ENCODE measurements around the gene OR1L6. TPM values are rescaled to one million over a fixed set of nuclear protein-coding genes. Genes with fewer than 3 reads are reported as not detected.

The OR1L6 gene
- polyA plus RNA-seq, 1 donor (not counting 4 experiments of a cell fraction or from before 2014, with no cell fraction given): not detected

GRCh38 chr9:122785269-122785668, 43.2 kb downstream of the OR1L6 start:
- Histone ChIP-seq H4K20me1 (ENCODE audit: control insufficient read depth, extremely low read depth, insufficient read depth, low read length) (no peaks in the 10 kb centered on the region), H3K4me3 (ENCODE audit: control insufficient read depth in 2 of 3, extremely low read depth in 1 of 3, insufficient read depth in 2 of 3, low read depth in 1 of 3, low read length in 3 of 3) (no peak overlapping the region), H3K9me3 (ENCODE audit: control insufficient read depth, low read depth, low read length) (no peaks in the 10 kb centered on the region), H3K4me1 (ENCODE audit: control insufficient read depth, extremely low read depth, insufficient read depth, low read length) (no peaks in the 10 kb centered on the region), H3K79me2 (ENCODE audit: control insufficient read depth, insufficient read depth, low read length) (no peaks in the 10 kb centered on the region), H3K9ac (ENCODE audit: control insufficient read depth, extremely low read depth, insufficient read depth, low read length) (no peak overlapping the region), H3K4me2 (ENCODE audit: control insufficient read depth, extremely low read depth, insufficient read depth, low read depth, low read length) (no peak overlapping the region), H2AFZ (ENCODE audit: control insufficient read depth, low read length) (no peak overlapping the region), H3K27ac (ENCODE audit: control insufficient read depth, insufficient read depth, low read length) (no peak overlapping the region), H3K27me3 (ENCODE audit: control insufficient read depth, extremely low read depth, insufficient read depth, low read length) (no peaks in the 10 kb centered on the region), H3K36me3 (ENCODE audit: control insufficient read depth in 2 of 2, extremely low read depth in 1 of 2, insufficient read depth in 2 of 2, low read length in 2 of 2) (no peaks in the 10 kb centered on the region), H3K9me1 (ENCODE audit: control insufficient read depth, extremely low read depth, insufficient read depth, low read length) (no peaks in the 10 kb centered on the region)
- dilution Hi-C loops (cut with MboI; ENCODE audit: extremely low pct_ligation_motif_present, low sequenced_read_pairs): no loop called here
- TF ChIP-seq EZH2 (IDR thresholded peaks at IDR 0.05; ENCODE audit: low read length): no peak
- TF ChIP-seq, protein P1, sequence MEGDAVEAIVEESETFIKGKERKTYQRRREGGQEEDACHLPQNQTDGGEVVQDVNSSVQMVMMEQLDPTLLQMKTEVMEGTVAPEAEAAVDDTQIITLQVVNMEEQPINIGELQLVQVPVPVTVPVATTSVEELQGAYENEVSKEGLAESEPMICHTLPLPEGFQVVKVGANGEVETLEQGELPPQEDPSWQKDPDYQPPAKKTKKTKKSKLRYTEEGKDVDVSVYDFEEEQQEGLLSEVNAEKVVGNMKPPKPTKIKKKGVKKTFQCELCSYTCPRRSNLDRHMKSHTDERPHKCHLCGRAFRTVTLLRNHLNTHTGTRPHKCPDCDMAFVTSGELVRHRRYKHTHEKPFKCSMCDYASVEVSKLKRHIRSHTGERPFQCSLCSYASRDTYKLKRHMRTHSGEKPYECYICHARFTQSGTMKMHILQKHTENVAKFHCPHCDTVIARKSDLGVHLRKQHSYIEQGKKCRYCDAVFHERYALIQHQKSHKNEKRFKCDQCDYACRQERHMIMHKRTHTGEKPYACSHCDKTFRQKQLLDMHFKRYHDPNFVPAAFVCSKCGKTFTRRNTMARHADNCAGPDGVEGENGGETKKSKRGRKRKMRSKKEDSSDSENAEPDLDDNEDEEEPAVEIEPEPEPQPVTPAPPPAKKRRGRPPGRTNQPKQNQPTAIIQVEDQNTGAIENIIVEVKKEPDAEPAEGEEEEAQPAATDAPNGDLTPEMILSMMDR (optimal IDR thresholded peaks at IDR 0.05 in 1 of 3, IDR thresholded peaks at IDR 0.05 in 1 of 3, conservative IDR thresholded peaks at IDR 0.05 in 1 of 3; ENCODE audit: extremely low read depth in 1 of 3, insufficient read depth in 2 of 3, low read length in 3 of 3): no peak
- DNase-seq (ENCODE audit: low read depth, low spot score) (no peak), FAIRE-seq (no peak)

- Histone ChIP-seq H3K36me3 (ENCODE audit: control insufficient read depth in 2 of 2, extremely low read depth in 1 of 2, insufficient read depth in 2 of 2, low read length in 2 of 2) (no peaks in the 10 kb centered on the region), H3K9ac (ENCODE audit: control insufficient read depth, extremely low read depth, insufficient read depth, low read length) (no peak overlapping the region), H3K79me2 (ENCODE audit: control insufficient read depth, insufficient read depth, low read length) (no peaks in the 10 kb centered on the region), H3K4me2 (ENCODE audit: control insufficient read depth, extremely low read depth, insufficient read depth, low read depth, low read length) (no peak overlapping the region), H2AFZ (ENCODE audit: control insufficient read depth, low read length) (no peak overlapping the region), H3K9me1 (ENCODE audit: control insufficient read depth, extremely low read depth, insufficient read depth, low read length) (no peaks in the 10 kb centered on the region), H3K27me3 (ENCODE audit: control insufficient read depth, extremely low read depth, insufficient read depth, low read length) (no peaks in the 10 kb centered on the region), H3K9me3 (ENCODE audit: control insufficient read depth, low read depth, low read length) (no peaks in the 10 kb centered on the region), H3K27ac (ENCODE audit: control insufficient read depth, insufficient read depth, low read length) (no peak overlapping the region), H4K20me1 (ENCODE audit: control insufficient read depth, extremely low read depth, insufficient read depth, low read length) (no peaks in the 10 kb centered on the region), H3K4me1 (ENCODE audit: control insufficient read depth, extremely low read depth, insufficient read depth, low read length) (no peaks in the 10 kb centered on the region), H3K4me3 (ENCODE audit: control insufficient read depth in 2 of 3, extremely low read depth in 1 of 3, insufficient read depth in 2 of 3, low read depth in 1 of 3, low read length in 3 of 3) (no peak overlapping the region)
- TF ChIP-seq, protein P1 (optimal IDR thresholded peaks at IDR 0.05 in 1 of 3, IDR thresholded peaks at IDR 0.05 in 1 of 3, conservative IDR thresholded peaks at IDR 0.05 in 1 of 3; ENCODE audit: extremely low read depth in 1 of 3, insufficient read depth in 2 of 3, low read length in 3 of 3): no peak
- TF ChIP-seq EZH2 (IDR thresholded peaks at IDR 0.05; ENCODE audit: low read length): no peak
- FAIRE-seq (no peak), DNase-seq (ENCODE audit: low read depth, low spot score) (no peak)
- dilution Hi-C loops (cut with MboI; ENCODE audit: extremely low pct_ligation_motif_present, low sequenced_read_pairs): no loop called here
Observed at GRCh38 chr9:122786338-122786737, 44.2 kb downstream of the OR1L6 start.

Measured in keratinocyte (primary cell).